Upper lobe of left lung (tissue), 4 donors: Measurements from ENCODE around the gene KDM1A.

Source experiments
- EP300 ChIP-seq, 4 donors: sonication (generic); formaldehyde crosslinking; IDR thresholded peaks; one replicate each; pipeline ENCODE4 v1.5.1; 2017; ENCODE audit warnings: antibody characterized with exemption in 4 of 4, control low read depth in 2 of 4
- POLR2A ChIP-seq, 4 donors: fragments of 450-650 bp; IDR thresholded peaks; one replicate each; pipeline ENCODE4 v1.5.1; 2016 to 2017; ENCODE audit warnings: antibody characterized with exemption in 4 of 4, mild to moderate bottlenecking in 2 of 4
- POLR2AphosphoS5 ChIP-seq, 2 donors: sonication (generic); formaldehyde crosslinking; IDR thresholded peaks; one replicate each; pipeline ENCODE4 v1.5.1; 2017; ENCODE audit warnings: antibody characterized with exemption in 2 of 2
- TF ChIP-seq, protein P1 (sequence below), 6 experiments: fragments of 450-650 bp in 4 of 6; fragments of 200-600 bp in 2 of 6; sonication (generic) in 2 of 6; IDR thresholded peaks; one replicate each; pipeline ENCODE4 v1.5.1; 2016 to 2019; ENCODE audit warnings: antibody characterized with exemption in 6 of 6

GRCh38 chr1:23004112-23004511 is 15.2 kb upstream of the KDM1A start:
- TF ChIP-seq EP300 (IDR thresholded peaks at IDR 0.05) (no peak), POLR2A (IDR thresholded peaks at IDR 0.05) (no peak), POLR2AphosphoS5 (IDR thresholded peaks at IDR 0.05) (no peak)
- TF ChIP-seq, protein P1, sequence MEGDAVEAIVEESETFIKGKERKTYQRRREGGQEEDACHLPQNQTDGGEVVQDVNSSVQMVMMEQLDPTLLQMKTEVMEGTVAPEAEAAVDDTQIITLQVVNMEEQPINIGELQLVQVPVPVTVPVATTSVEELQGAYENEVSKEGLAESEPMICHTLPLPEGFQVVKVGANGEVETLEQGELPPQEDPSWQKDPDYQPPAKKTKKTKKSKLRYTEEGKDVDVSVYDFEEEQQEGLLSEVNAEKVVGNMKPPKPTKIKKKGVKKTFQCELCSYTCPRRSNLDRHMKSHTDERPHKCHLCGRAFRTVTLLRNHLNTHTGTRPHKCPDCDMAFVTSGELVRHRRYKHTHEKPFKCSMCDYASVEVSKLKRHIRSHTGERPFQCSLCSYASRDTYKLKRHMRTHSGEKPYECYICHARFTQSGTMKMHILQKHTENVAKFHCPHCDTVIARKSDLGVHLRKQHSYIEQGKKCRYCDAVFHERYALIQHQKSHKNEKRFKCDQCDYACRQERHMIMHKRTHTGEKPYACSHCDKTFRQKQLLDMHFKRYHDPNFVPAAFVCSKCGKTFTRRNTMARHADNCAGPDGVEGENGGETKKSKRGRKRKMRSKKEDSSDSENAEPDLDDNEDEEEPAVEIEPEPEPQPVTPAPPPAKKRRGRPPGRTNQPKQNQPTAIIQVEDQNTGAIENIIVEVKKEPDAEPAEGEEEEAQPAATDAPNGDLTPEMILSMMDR (IDR thresholded peaks at IDR 0.05) = no peak
